ENCODE measurements around the gene LRP10.

DNA sequence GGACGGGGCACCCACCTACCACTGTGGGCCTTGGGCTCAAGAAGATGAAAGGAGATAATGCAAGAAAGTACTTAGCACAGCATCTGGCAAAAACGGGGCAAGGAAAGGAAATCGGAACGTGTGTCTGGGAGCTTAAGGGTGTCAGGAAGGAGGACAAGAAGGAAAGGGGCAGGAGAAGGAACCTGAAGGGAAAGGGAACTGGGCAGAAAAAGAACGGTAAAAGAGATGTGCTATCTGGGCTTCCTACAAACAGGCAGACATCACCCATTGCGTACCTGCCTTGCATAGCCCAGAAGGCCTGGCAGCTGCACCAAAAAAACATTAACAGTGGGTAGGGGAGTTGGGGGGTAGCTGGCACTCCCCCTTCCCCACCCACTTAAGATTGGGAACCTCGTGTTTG lies 10.5 kb downstream of the LRP10 start:
- TF ChIP-seq, protein P1, sequence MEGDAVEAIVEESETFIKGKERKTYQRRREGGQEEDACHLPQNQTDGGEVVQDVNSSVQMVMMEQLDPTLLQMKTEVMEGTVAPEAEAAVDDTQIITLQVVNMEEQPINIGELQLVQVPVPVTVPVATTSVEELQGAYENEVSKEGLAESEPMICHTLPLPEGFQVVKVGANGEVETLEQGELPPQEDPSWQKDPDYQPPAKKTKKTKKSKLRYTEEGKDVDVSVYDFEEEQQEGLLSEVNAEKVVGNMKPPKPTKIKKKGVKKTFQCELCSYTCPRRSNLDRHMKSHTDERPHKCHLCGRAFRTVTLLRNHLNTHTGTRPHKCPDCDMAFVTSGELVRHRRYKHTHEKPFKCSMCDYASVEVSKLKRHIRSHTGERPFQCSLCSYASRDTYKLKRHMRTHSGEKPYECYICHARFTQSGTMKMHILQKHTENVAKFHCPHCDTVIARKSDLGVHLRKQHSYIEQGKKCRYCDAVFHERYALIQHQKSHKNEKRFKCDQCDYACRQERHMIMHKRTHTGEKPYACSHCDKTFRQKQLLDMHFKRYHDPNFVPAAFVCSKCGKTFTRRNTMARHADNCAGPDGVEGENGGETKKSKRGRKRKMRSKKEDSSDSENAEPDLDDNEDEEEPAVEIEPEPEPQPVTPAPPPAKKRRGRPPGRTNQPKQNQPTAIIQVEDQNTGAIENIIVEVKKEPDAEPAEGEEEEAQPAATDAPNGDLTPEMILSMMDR (IDR thresholded peaks at IDR 0.05) = no peak
- TF ChIP-seq EZH2phosphoT487 (IDR thresholded peaks at IDR 0.05) (no peak), EZH2 (IDR thresholded peaks at IDR 0.05) (no peak)

All from neural progenitor cell (in vitro differentiated cells).